Neuronal stem cell (in vitro differentiated cells): ENCODE results near the gene UBE2D3.

Experiments
- DNase-seq: peaks from one replicate; pipeline ENCODE4 v3.0.0-alpha.2; 2013; ENCODE audit warnings: low spot score
- H2AFZ ChIP-seq: one replicate; pipeline ENCODE4 v1.6.1; 2013; ENCODE audit warnings: mild to moderate bottlenecking, low read length, inconsistent platforms
- H2AK5ac ChIP-seq: 2 replicates; pipeline ENCODE4 v1.6.1; 2013; ENCODE audit warnings: low read depth, mild to moderate bottlenecking, inconsistent platforms, low read length, moderate library complexity, mixed read lengths
- H2BK120ac ChIP-seq: 2 replicates; pipeline ENCODE4 v1.6.1; 2013; ENCODE audit warnings: low read depth, mild to moderate bottlenecking, inconsistent platforms, low read length, moderate library complexity, mixed read lengths
- H2BK12ac ChIP-seq: one replicate; pipeline ENCODE4 v1.6.1; 2013; ENCODE audit warnings: low read length, inconsistent platforms
- H2BK15ac ChIP-seq: 2 replicates; pipeline ENCODE4 v1.6.1; 2013; ENCODE audit warnings: mild to moderate bottlenecking, low read length, inconsistent platforms, mixed read lengths
- H2BK5ac ChIP-seq: one replicate; pipeline ENCODE4 v1.6.1; 2013; ENCODE audit warnings: inconsistent platforms, mild to moderate bottlenecking, low read length, moderate library complexity
- H3K14ac ChIP-seq: one replicate; pipeline ENCODE4 v1.6.1; 2013; ENCODE audit warnings: low read length, inconsistent platforms
- H3K18ac ChIP-seq: 2 replicates; pipeline ENCODE4 v1.6.1; 2013; ENCODE audit warnings: low read length, inconsistent platforms
- H3K23ac ChIP-seq: 2 replicates; pipeline ENCODE4 v1.6.1; 2013; ENCODE audit warnings: low read depth, mild to moderate bottlenecking, mixed read lengths, low read length, inconsistent platforms; ENCODE audit not compliant: poor library complexity
- H3K27ac ChIP-seq: replicated peaks from 3 replicates; pipeline ENCODE4 v1.5.1; 2013; ENCODE audit warnings: low read length, inconsistent platforms
- H3K27me3 ChIP-seq, 3 experiments: 2 replicates each; pipeline ENCODE4 v1.6.1; 2013; ENCODE audit warnings: low read length in 3 of 3, mild to moderate bottlenecking in 2 of 3, inconsistent platforms in 1 of 3, low read depth in 1 of 3, mixed read lengths in 1 of 3, moderate library complexity in 1 of 3; ENCODE audit not compliant: control insufficient read depth in 3 of 3, insufficient read depth in 3 of 3
- H3K36me3 ChIP-seq, 2 donors: replicated peaks in 1 of 2; 2 replicates each; pipeline ENCODE4 v1.6.1; 2013; ENCODE audit warnings: low read length in 2 of 2; ENCODE audit not compliant: control insufficient read depth in 2 of 2, insufficient read depth in 2 of 2
- H3K4ac ChIP-seq: 2 replicates; pipeline ENCODE4 v1.6.1; 2013; ENCODE audit warnings: inconsistent platforms, mild to moderate bottlenecking, low read length, moderate library complexity
- H3K4me1 ChIP-seq, 2 donors: 1 replicate in 1 of 2; 2 replicates in 1 of 2; pipeline ENCODE4 v1.6.1; 2013; ENCODE audit warnings: low read length in 2 of 2, low read depth in 1 of 2; ENCODE audit not compliant: control insufficient read depth in 2 of 2, insufficient read depth in 1 of 2
- H3K4me2 ChIP-seq: one replicate; pipeline ENCODE4 v1.6.1; 2013; ENCODE audit warnings: mild to moderate bottlenecking, low read length, inconsistent platforms; ENCODE audit not compliant: insufficient read depth, poor library complexity, severe bottlenecking
- H3K4me3 ChIP-seq, 2 donors: 2 replicates each; pipeline ENCODE4 v1.5.1; 2013; ENCODE audit warnings: low read length in 2 of 2, mild to moderate bottlenecking in 2 of 2, inconsistent platforms in 1 of 2, moderate library complexity in 1 of 2
- H3K79me1 ChIP-seq: one replicate; pipeline ENCODE4 v1.6.1; 2013; ENCODE audit warnings: low read depth, mild to moderate bottlenecking, inconsistent platforms, low read length, moderate library complexity
- H3K9ac ChIP-seq: one replicate; pipeline ENCODE4 v1.6.1; 2013; ENCODE audit warnings: mild to moderate bottlenecking, low read depth, low read length, inconsistent platforms; ENCODE audit not compliant: poor library complexity
- H3K9me3 ChIP-seq, 2 donors: replicated peaks in 1 of 2; 2 replicates each; pipeline versions ENCODE3 to v1.6.1; 2013; ENCODE audit warnings: low read length in 2 of 2, mild to moderate bottlenecking in 2 of 2, inconsistent platforms in 1 of 2, low read depth in 1 of 2, mixed read lengths in 1 of 2, moderate library complexity in 1 of 2; ENCODE audit not compliant: control insufficient read depth in 2 of 2, insufficient read depth in 1 of 2
- H4K8ac ChIP-seq: one replicate; pipeline ENCODE4 v1.6.1; 2013; ENCODE audit warnings: low read depth, mild to moderate bottlenecking, inconsistent platforms, low read length, moderate library complexity
- H4K91ac ChIP-seq: one replicate; pipeline ENCODE4 v1.6.1; 2013; ENCODE audit warnings: low read length, low read depth, mild to moderate bottlenecking, inconsistent platforms; ENCODE audit not compliant: poor library complexity
- WGBS, 2 donors: extraction: QIAGEN DNeasy Blood & Tissue Kit; methylation state at CpG; one replicate each; pipeline ENCODE4 v1.1.7; 2013; ENCODE audit warnings: missing lambda C conversion rate in 2 of 2, mixed read lengths in 1 of 2; ENCODE audit not compliant: insufficient read length in 2 of 2, insufficient replicate concordance in 1 of 2; ENCODE audit errors: extremely low coverage in 2 of 2; 5-methylcytosine and 5-hydroxymethylcytosine counted together

UBE2D3 gene

GRCh38 chr4:102789317-102789717 lies 38.0 kb downstream of the UBE2D3 start:
- H3K18ac ChIP-seq = no peak overlapping the region
- H2BK12ac ChIP-seq = no peak overlapping the region
- H3K4me3 ChIP-seq = no peak overlapping the region
- no peak overlapping the region for H3K9ac ChIP-seq
- no peak overlapping the region for H2AK5ac ChIP-seq
- no peak overlapping the region for H4K8ac ChIP-seq
- peaks cover 7 to 34% of the 10 kb centered on the region in 2 donors for H3K36me3 ChIP-seq
- H2AFZ ChIP-seq = no peak overlapping the region
- no peak overlapping the region for H2BK15ac ChIP-seq
- no peak overlapping the region for H4K91ac ChIP-seq
- H3K79me1 ChIP-seq = no peaks in the 10 kb centered on the region
- H3K27ac ChIP-seq = no peak overlapping the region
- no peak overlapping the region for H3K4me2 ChIP-seq
- no CpG with 5 or more reads among the region's 3 CpGs for WGBS, 2 donors
- peaks cover 0 to 10% of the 10 kb centered on the region in 2 donors for H3K9me3 ChIP-seq
- H3K27me3 ChIP-seq = no peaks in the 10 kb centered on the region
- no peak overlapping the region for H3K4ac ChIP-seq
- no peak overlapping the region for H2BK120ac ChIP-seq
- H3K23ac ChIP-seq = no peak overlapping the region
- no peak for DNase-seq
- no peaks in the 10 kb centered on the region for H3K4me1 ChIP-seq
- no peak overlapping the region for H3K14ac ChIP-seq
- no peak overlapping the region for H2BK5ac ChIP-seq

- no CpG with 5 or more reads among the region's 3 CpGs for WGBS, 2 donors
- no peak overlapping the region for H3K9ac ChIP-seq
- H3K79me1 ChIP-seq = no peaks in the 10 kb centered on the region
- H3K9me3 ChIP-seq = peaks cover 0 to 10% of the 10 kb centered on the region in 2 donors
- H2BK15ac ChIP-seq = no peak overlapping the region
- no peak overlapping the region for H2AFZ ChIP-seq
- H2AK5ac ChIP-seq = no peak overlapping the region
- H3K27ac ChIP-seq = no peak overlapping the region
- no peak overlapping the region for H3K4ac ChIP-seq
- H3K4me3 ChIP-seq = no peak overlapping the region
- H3K14ac ChIP-seq = no peak overlapping the region
- H2BK5ac ChIP-seq = no peak overlapping the region
- H3K18ac ChIP-seq = no peak overlapping the region
- H3K27me3 ChIP-seq = no peaks in the 10 kb centered on the region
- H4K8ac ChIP-seq = no peak overlapping the region
- H2BK120ac ChIP-seq = no peak overlapping the region
- no peak for DNase-seq
- H3K23ac ChIP-seq = no peak overlapping the region
- H3K4me2 ChIP-seq = no peak overlapping the region
- H3K4me1 ChIP-seq = no peaks in the 10 kb centered on the region
- H4K91ac ChIP-seq = no peak overlapping the region
- H3K36me3 ChIP-seq = peaks cover 7 to 20% of the 10 kb centered on the region in 2 donors
- H2BK12ac ChIP-seq = no peak overlapping the region
Observed at GRCh38 chr4:102787944-102788343, 39.4 kb downstream of the UBE2D3 start.

DNA sequence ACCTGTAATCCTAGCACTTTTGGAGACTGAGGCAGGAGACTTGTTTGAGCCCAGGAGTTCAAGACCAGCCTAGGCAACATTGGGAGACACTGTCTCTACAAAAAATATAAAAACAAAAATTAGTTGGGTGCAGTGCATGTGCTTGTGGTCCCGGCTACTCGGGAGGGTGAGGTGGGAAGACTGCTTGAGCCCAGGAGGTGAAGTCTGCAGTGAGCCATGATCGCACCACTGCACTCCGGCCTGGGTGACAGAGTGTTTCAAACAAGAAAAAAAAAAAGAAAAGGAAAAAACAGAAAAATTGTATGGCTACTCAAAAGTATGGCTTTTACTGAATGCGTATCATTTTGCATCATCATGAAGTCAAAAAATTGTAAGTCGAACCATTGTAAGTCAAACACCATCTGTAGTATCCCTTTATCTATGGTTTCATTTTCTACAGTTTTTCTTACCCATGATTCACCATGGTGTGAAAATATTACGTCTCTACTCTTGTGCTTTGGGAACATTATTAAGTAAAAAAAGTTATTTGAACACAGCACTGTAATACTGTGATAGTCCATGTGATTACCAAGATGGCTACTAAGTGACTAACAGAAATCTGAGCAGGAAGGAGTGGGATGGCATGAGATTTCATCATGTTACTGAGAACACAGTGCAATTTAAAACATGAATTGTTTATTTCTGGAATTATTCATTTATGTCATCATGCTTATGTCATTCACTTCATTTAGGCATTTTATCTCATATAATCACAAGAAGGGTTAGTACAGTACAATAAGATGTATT lies 40.1 kb downstream of the UBE2D3 start:
- no peak overlapping the region for H2BK120ac ChIP-seq

GRCh38 chr4:102786279-102786678 lies 41.1 kb downstream of the UBE2D3 start:
- Histone ChIP-seq H3K9ac (peak overlapping the region; percentile 60), H2AK5ac (no peak overlapping the region), H3K36me3 (peaks cover 3% of the 10 kb centered on the region in 2 donors), H3K4me2 (no peak overlapping the region), H2BK120ac (no peak overlapping the region), H3K27me3 (no peaks in the 10 kb centered on the region), H3K4ac (no peak overlapping the region), H3K23ac (no peak overlapping the region), H3K27ac (no peak overlapping the region), H3K9me3 (peaks cover 0 to 2% of the 10 kb centered on the region in 2 donors), H2BK15ac (no peak overlapping the region), H2BK12ac (no peak overlapping the region), H4K8ac (no peak overlapping the region), H2BK5ac (no peak overlapping the region), H4K91ac (no peak overlapping the region), H3K14ac (no peak overlapping the region), H3K4me1 (no peaks in the 10 kb centered on the region), H3K79me1 (no peaks in the 10 kb centered on the region), H2AFZ (no peak overlapping the region), H3K18ac (peak overlapping the region; percentile 71), H3K4me3 (no peak overlapping the region)
- WGBS, 2 donors = no CpG with 5 or more reads among the region's 1 CpG
- no peak for DNase-seq

More for the DNA sequence above, 40.1 kb downstream of the UBE2D3 start:
- peaks cover 5 to 13% of the 10 kb centered on the region in 2 donors for H3K36me3 ChIP-seq
- H3K79me1 ChIP-seq = no peaks in the 10 kb centered on the region
- H3K27ac ChIP-seq = no peak overlapping the region
- H2AFZ ChIP-seq = no peak overlapping the region
- H2AK5ac ChIP-seq = no peak overlapping the region
- H3K9ac ChIP-seq = no peak overlapping the region
- H4K8ac ChIP-seq = no peak overlapping the region
- peaks cover 0 to 7% of the 10 kb centered on the region in 2 donors for H3K9me3 ChIP-seq
- H3K4me2 ChIP-seq = no peak overlapping the region
- no peak overlapping the region for H2BK15ac ChIP-seq
- H3K27me3 ChIP-seq = no peaks in the 10 kb centered on the region
- no peak overlapping the region for H3K4me3 ChIP-seq
- H2BK12ac ChIP-seq = no peak overlapping the region
- no peak overlapping the region for H2BK5ac ChIP-seq
- H3K4me1 ChIP-seq = no peaks in the 10 kb centered on the region
- no peak overlapping the region for H3K18ac ChIP-seq
- no peak for DNase-seq
- no peak overlapping the region for H3K4ac ChIP-seq
- H3K14ac ChIP-seq = no peak overlapping the region
- WGBS, 2 donors = no CpG with 5 or more reads among the region's 7 CpGs
- H4K91ac ChIP-seq = no peak overlapping the region
- no peak overlapping the region for H3K23ac ChIP-seq
